Spleen (tissue), 11 donors: ENCODE results near the gene KIAA0040. TPM values are rescaled to one million over a fixed set of nuclear protein-coding genes. Genes with fewer than 3 reads are reported as not detected.

Source experiments
- DNase-seq: peaks from one replicate; pipeline ENCODE4 v3.0.0-alpha.2; 2020
- H3K27ac ChIP-seq, 8 donors: fragments of 200-600 bp; sonication (generic) in 7 of 8; 1 replicate in 4 of 8; 2 replicates in 4 of 8; pipeline versions ENCODE4 v1.5.0 to v1.8.0; 2016 to 2021; ENCODE audit warnings: inconsistent platforms in 4 of 8, mild to moderate bottlenecking in 4 of 8, moderate library complexity in 1 of 8
- H3K27me3 ChIP-seq, 7 donors: fragments of 200-600 bp; sonication (generic) in 6 of 7; replicated peaks in 1 of 7; 1 replicate in 4 of 7; 2 replicates in 3 of 7; pipeline versions ENCODE4 v1.5.0 to v1.8.0; 2016 to 2021; ENCODE audit warnings: inconsistent platforms in 3 of 7, mild to moderate bottlenecking in 1 of 7
- H3K36me3 ChIP-seq, 6 donors: fragments of 200-600 bp; sonication (generic) in 5 of 6; 1 replicate in 4 of 6; 2 replicates in 2 of 6; pipeline versions ENCODE4 v1.5.0 to v1.8.0; 2016 to 2021; ENCODE audit warnings: inconsistent platforms in 2 of 6
- H3K4me1 ChIP-seq, 6 donors: fragments of 200-600 bp; sonication (generic) in 5 of 6; 1 replicate in 3 of 6; 2 replicates in 3 of 6; pipeline versions ENCODE4 v1.5.0 to v1.8.0; 2016 to 2021; ENCODE audit warnings: inconsistent platforms in 3 of 6
- H3K4me3 ChIP-seq, 8 donors: fragments of 200-600 bp; sonication (generic) in 7 of 8; 1 replicate in 4 of 8; 2 replicates in 4 of 8; pipeline versions ENCODE4 v1.5.0 to v1.8.0; 2016 to 2021; ENCODE audit warnings: inconsistent platforms in 4 of 8, mild to moderate bottlenecking in 4 of 8, moderate library complexity in 2 of 8
- H3K9me3 ChIP-seq, 8 donors: fragments of 200-600 bp; sonication (generic) in 7 of 8; 1 replicate in 4 of 8; 2 replicates in 4 of 8; pipeline versions ENCODE4 v1.5.0 to v1.8.0; 2016 to 2021; ENCODE audit warnings: inconsistent platforms in 4 of 8
- CTCF ChIP-seq, 11 experiments: fragments of 200-600 bp in 7 of 11; fragments of 450-650 bp in 4 of 11; sonication (generic) in 4 of 11; IDR thresholded peaks in 8 of 11; conservative IDR thresholded peaks in 3 of 11; 1 replicate in 7 of 11; 2 replicates in 4 of 11; pipeline versions ENCODE4 v1.4.0 to v1.8.0; 2016 to 2021; ENCODE audit warnings: antibody characterized with exemption in 11 of 11, inconsistent platforms in 4 of 11, mild to moderate bottlenecking in 1 of 11
- POLR2A ChIP-seq, 3 donors: fragments of 450-650 bp; IDR thresholded peaks; one replicate each; pipeline ENCODE4 v1.5.1; 2017; ENCODE audit warnings: antibody characterized with exemption in 3 of 3, mild to moderate bottlenecking in 1 of 3
- POLR2AphosphoS5 ChIP-seq, 3 donors: sonication (generic); formaldehyde crosslinking; IDR thresholded peaks; one replicate each; pipeline ENCODE4 v1.5.1; 2017; ENCODE audit warnings: antibody characterized with exemption in 3 of 3
- WGBS, 5 donors: extraction: QIAGEN DNeasy Blood & Tissue Kit in 3 of 5; methylation state at CpG; one replicate each; pipeline versions ENCODE4 v1.1.5 to v1.1.7; 2013 to 2018; 5-methylcytosine and 5-hydroxymethylcytosine counted together
- intact Hi-C: fragments of 100-400 bp; cut with DNase I; formaldehyde crosslinking; loops from one replicate; pipeline ENCODE4 v1.15.0; 2023; ENCODE audit warnings: low total_unique reads
- polyA plus RNA-seq, 3 donors: library from polyadenylated mRNA; stranded (reverse); fragments of 200-250 nt; gene quantifications; one replicate each; pipeline ENCODE4 v1.2.1, GENCODE V29; 2013
- total RNA-seq, 7 donors: library from RNA; depleted of rRNA in 3 of 7; stranded (reverse); fragments of >200 nt in 3 of 7; fragmentation: NEBNext Ultra II Directional in 4 of 7; extraction: Animal tissue kit (Norgen Biotek cat#: 25700) in 4 of 7; gene quantifications; one replicate each; pipeline versions ENCODE4 v1.1.0 to v1.2.1, GENCODE V29; 2016 to 2021
- donor health status: healthy with polysubstance abuse.
- donor health status: DM: no; HTN: no; CAD: no; lungs with moderate emphysema.
- donor health status: DM: no; HTN: no; CAD: no.
- donor health status: Bipolar disorder and iron deficiency.
- donor health status: healthy.
- donor health status: DM: no; HTN: no; CAD: no.
- donor health status: DM: yes; HTN: yes; CAD: no.

KIAA0040 gene
- total and polyA plus RNA-seq, 10 donors = 13.7 to 111 (median 48.1) TPM

- H3K27me3 ChIP-seq = peaks cover 0 to 10% (median 0%) of the 10 kb centered on the region in 7 donors
- intact Hi-C loops = no loop called here
- no peaks in the 10 kb centered on the region for H3K9me3 ChIP-seq
- H3K36me3 ChIP-seq = no peaks in the 10 kb centered on the region
- no peak overlapping the region for H3K4me3 ChIP-seq
- H3K4me1 ChIP-seq = peaks cover 0 to 17% (median 4%) of the 10 kb centered on the region in 6 donors
- WGBS, 5 donors = 64 to 75% (median 69%) methylated on average over 6 to 7 of the region's 7 CpGs
- no peak for DNase-seq
- no peak for TF ChIP-seq POLR2AphosphoS5 (IDR thresholded peaks at IDR 0.05)
- TF ChIP-seq CTCF (IDR thresholded peaks at IDR 0.05 in 8 of 11, conservative IDR thresholded peaks at IDR 0.05 in 3 of 11) = no peak
- no peak for TF ChIP-seq POLR2A (IDR thresholded peaks at IDR 0.05)
- no peak overlapping the region for H3K27ac ChIP-seq
Observed at GRCh38 chr1:175145899-175146528, 46.6 kb downstream of the KIAA0040 start.

- TF ChIP-seq POLR2A (IDR thresholded peaks at IDR 0.05) = no peak
- no peak for TF ChIP-seq CTCF (IDR thresholded peaks at IDR 0.05 in 8 of 11, conservative IDR thresholded peaks at IDR 0.05 in 3 of 11)
- TF ChIP-seq POLR2AphosphoS5 (IDR thresholded peaks at IDR 0.05) = no peak
- Histone ChIP-seq H3K36me3 (no peaks in the 10 kb centered on the region), H3K27me3 (peaks cover 0 to 9% (median 0%) of the 10 kb centered on the region in 7 donors), H3K9me3 (no peaks in the 10 kb centered on the region), H3K27ac (no peak overlapping the region), H3K4me1 (peaks cover 0 to 12% (median 0%) of the 10 kb centered on the region in 6 donors), H3K4me3 (no peak overlapping the region)
- WGBS, 5 donors = 51 to 70% (median 63%) methylated on average over 2 of the region's 2 CpGs
- intact Hi-C loops = no loop called here
- no peak for DNase-seq
Observed at GRCh38 chr1:175138579-175138978, 54.0 kb downstream of the KIAA0040 start.

DNA sequence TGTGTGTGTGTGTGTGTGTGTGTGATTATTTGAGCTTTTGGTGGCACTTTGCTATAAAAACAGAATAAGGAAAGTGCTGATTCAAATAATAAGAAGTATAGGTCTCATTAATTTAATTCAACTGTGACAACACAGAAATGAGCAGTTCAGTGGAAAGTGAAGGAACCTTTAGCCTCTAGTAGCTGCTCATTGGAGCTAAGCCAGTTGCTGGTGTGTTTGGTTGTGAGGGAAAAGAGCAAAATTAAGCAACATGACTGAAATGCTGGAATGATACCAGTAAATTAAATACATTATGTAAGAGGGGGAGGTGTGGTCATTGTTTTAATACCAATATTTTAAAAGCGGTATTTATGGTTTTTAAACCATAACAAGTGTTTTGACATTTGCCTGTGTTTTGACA, 55.2 kb downstream of the KIAA0040 start:
- 78 to 89% (median 82%) methylated on average over 1 of the region's 1 CpG for WGBS, 5 donors
- H3K9me3 ChIP-seq = no peaks in the 10 kb centered on the region
- intact Hi-C loops = no loop called here
- DNase-seq = no peak
- H3K4me1 ChIP-seq = peaks cover 0 to 12% (median 0%) of the 10 kb centered on the region in 6 donors
- peaks cover 0 to 9% (median 0%) of the 10 kb centered on the region in 7 donors for H3K27me3 ChIP-seq
- TF ChIP-seq POLR2AphosphoS5 (IDR thresholded peaks at IDR 0.05) (no peak), CTCF (IDR thresholded peaks at IDR 0.05 in 8 of 11, conservative IDR thresholded peaks at IDR 0.05 in 3 of 11) (no peak), POLR2A (IDR thresholded peaks at IDR 0.05) (no peak)
- H3K4me3 ChIP-seq = no peak overlapping the region
- H3K27ac ChIP-seq = no peak overlapping the region
- no peaks in the 10 kb centered on the region for H3K36me3 ChIP-seq

DNA sequence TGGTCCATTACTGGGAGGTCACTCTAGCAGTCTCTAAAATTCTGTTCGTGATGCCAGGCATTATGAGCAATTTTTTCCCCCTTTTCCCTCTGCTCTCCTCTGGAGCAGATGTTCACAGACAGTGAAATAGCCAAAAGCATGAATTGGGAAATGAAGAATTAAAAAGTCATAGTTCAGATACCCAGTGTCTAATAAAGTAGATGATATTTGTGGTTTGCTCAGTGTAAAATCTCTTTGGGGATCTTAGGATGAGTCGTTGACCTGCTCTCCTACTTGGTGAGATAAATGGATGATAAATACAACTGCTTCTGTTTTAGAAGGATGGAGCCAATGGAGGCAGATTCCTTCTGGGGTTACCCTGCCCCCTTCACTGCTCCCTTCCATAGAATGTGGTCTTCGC, 56.3 kb downstream of the KIAA0040 start:
- Histone ChIP-seq H3K9me3 (no peaks in the 10 kb centered on the region), H3K27me3 (peaks cover 0 to 9% (median 0%) of the 10 kb centered on the region in 7 donors), H3K36me3 (no peaks in the 10 kb centered on the region), H3K4me3 (no peak overlapping the region), H3K27ac (no peak overlapping the region), H3K4me1 (peaks cover 0 to 4% (median 0%) of the 10 kb centered on the region in 6 donors)
- 72 to 89% (median 85%) methylated on average over 3 of the region's 3 CpGs for WGBS, 5 donors
- intact Hi-C loops = no loop called here
- DNase-seq = no peak
- TF ChIP-seq POLR2A (IDR thresholded peaks at IDR 0.05) (no peak), CTCF (IDR thresholded peaks at IDR 0.05 in 8 of 11, conservative IDR thresholded peaks at IDR 0.05 in 3 of 11) (no peak), POLR2AphosphoS5 (IDR thresholded peaks at IDR 0.05) (no peak)
